HG02642 (cell line): Measurements from ENCODE around the gene KCTD12.

Experiments used
- ATAC-seq: cut with Tn5 transposase; IDR thresholded peaks from one replicate; pipeline ENCODE4 v1.9.1; 2021; ENCODE audit warnings: mild to moderate bottlenecking; ENCODE audit not compliant: unreplicated experiment, poor library complexity

KCTD12 gene

DNA sequence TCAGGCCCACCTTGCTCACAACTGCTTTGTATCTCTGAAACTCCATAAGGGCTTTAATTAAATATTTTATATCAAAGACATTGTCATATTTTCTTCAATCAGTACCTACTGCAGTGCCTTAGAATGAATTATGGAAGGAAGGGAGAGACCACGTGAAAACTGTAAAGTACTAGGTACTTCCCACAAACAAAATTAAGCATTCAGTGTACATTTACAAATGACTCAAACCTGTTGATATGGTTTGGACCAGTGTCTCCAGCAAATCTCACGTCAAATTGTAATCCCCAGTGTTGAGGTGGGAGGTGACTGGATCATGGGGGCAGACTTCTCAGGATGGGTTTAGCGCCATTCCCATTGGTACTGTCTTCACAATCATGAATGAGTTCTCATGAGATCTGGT lies 23.2 kb downstream of the KCTD12 start:
- no peak for ATAC-seq

DNA sequence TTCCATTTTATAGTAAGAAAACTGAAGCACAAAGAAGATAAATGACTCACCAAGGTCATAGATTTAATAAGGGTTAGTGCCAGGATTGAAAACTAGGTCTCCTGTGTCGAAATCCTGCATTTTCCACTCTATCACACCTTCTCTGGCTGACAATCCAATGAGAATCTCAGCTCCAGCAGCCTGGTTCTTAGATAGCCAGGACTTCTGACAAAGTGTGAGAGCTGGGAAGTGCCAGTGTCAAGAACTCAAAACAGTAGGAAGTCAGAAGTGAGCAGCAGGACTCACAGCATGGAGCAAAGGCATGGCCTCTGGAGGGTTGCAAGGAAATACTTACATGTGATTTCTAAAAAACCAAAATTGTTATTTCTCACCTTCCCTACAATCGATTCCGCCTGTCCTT lies 24.3 kb downstream of the KCTD12 start:
- ATAC-seq: no peak

DNA sequence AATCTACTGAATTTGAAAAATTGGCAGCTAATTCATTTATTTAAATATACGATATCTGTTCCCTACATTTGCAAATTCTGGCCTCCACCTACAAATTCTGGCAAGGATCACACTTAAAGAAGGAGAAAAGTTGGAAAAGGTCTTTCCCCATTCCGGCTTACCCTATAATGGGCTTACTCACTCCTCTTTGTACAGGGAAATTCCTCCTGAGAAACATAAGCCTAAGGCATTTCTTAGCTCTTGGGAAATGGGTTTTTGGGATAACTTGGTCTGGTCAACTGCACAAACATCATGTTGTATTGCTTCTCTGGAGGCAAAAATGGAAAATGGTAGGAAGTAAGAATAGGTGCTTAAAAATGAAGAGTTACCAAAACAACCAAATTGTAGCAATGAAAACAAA lies 25.5 kb downstream of the KCTD12 start:
- ATAC-seq: no peak

DNA sequence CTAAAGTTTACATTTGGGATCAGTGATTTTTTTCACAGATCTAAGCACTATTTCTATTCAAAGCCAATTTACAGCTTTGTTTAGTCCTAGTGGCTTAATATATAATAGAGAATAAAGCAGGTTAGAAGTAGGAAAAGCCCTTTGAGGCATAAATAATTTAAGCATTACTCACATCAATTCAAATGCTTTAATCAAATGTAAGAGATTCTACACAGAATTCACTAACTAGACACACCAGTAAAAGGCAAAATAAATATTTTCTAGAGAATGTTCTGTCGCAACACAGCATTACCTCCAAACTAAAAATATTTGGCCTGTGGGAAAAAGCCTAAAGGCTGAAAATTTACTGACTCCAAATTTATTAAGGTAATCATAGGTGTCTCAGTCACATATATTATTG lies 31.3 kb downstream of the KCTD12 start:
- ATAC-seq: no peak

DNA sequence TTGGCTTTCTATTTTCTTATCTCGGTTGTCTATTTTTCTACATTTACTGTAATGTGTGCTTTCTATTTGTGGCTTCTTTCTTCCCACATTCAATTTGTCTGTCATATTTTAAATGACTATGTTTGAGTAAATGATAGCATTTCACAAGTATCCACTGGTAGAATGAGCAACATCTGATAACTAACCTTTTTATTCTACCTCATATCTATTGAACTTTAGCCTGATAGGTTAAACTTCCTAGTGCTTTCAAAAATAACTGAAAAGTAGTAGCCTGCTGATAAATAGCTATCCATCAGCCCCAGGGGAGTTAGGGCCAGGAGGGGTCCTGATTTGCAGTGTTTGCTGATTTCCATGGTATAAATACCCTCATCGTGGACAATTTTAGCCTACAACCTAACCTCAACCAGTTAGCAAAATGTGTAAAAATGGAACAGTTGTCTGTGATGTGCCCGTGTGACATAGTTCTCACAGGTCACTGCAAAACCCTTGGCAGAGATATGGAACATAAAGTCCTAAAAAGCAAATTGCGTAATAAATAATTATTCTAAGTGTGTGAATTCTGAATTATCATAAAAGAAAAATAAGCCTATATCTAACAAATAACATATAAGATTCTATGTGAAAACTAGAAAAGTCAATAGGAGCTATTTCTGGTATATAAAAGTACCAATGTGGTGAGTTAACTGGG lies 32.1 kb downstream of the KCTD12 start:
- ATAC-seq: no peak

DNA sequence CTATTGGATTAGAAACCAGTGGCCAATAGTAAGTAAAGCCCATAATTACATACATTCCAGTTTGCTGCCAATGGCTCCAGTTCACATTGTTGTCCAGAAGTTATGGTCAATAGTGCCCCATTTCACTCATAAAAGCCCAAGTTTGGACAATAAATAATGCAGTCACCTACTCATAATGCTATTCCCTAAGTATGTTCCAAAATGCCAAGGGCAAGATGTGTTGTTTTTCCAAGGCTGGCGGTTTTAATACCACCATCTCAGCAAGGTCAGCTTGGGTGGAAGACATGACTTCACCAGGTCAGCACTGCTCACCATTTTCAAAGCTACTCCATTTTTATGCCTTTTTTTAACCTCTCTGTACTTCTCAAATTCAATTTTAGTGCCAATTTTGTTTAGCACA lies 32.7 kb downstream of the KCTD12 start:
- ATAC-seq: no peak

DNA sequence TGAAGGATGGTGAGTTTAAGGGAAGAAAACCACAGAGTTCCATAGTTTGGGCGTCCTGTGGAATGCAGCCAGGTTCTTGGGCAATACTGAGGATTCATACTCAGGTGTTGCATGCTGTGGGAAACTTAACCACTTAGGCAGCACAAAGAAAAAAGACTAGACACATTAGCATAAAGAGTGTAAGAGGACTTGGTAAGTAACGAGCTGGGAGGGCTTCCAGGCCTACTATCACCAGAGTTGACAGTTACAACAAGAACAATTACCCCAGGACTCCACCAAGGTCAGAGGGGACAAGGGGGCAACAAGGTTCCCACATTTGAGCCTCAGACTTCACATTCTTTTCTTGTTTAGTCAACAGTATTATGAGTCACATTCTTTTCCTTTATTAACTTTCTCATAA lies 33.2 kb downstream of the KCTD12 start:
- no peak for ATAC-seq

DNA sequence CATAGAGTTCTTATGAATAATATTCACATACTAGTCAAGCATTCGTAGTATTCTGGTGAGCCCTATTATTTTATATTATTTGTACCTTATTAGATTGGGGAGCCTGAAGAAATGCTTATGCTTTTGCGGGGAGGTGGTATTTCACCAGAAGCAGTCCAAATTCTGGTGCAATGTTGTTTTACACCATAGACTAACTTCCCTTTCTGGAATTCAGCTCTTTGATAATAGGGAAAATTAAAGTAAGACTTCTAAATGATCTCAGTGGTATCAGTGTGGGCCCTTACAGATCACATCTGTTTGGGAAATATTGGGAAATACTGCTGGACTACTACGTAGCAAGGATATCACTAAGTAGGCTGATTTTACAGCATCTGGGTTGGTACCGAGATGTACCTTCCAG lies 34.2 kb downstream of the KCTD12 start:
- no peak for ATAC-seq

DNA sequence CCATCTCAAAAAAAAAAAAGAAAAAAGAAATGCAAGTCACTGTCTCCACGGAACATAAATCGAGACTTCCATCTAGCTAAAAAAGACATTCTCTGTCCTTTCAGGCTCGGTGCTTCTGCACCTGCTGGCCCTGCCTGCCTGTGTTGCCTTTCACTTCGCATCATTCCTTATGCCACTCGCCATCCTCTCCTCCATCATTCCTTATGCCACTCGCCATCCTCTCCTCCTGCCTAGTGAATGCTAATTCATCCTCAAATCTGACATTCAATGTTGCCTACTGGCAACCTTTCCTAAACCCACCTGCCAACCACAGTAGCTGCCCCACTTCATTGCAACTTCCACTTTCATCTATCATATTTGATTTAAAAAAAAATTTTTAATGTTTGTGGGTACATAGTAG lies 36.7 kb downstream of the KCTD12 start:
- no peak for ATAC-seq

DNA sequence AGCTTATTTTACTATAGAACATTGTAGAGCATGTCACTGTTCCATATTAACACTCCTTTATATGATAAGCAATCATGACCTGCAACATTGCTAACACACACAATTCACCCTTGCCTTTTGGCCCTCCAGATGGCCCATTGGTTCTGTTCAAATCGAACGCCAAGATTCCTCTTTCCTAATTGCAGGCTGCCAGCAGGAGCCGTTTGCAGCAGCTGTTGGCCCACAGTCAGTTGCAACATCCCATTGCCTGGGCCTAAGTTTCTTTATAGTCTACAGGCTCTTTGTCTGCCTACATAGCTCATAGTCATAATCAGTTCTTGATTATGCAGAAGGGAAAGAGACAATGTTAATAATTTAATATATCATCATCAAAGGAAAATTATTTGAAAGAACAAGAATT lies 37.6 kb downstream of the KCTD12 start:
- ATAC-seq: no peak

DNA sequence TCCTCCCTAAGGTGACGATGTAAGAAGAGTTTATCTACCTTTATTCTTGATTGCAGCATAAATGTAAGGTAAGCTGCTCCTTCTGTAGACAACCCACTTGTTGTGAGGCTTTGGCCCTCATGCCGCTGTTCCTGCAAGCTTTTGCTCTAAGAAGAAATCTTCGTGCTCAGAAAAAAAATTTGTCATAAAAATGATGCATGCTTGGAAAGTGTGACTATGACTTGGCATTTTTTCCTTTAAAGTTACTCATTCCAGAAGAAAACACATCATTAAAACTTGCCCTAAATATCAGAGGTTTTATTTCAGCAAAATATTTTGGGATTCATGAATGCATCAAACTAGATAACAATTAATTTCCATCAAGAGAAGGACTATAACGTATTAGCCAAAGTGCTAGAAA lies 39.8 kb downstream of the KCTD12 start:
- ATAC-seq: no peak

DNA sequence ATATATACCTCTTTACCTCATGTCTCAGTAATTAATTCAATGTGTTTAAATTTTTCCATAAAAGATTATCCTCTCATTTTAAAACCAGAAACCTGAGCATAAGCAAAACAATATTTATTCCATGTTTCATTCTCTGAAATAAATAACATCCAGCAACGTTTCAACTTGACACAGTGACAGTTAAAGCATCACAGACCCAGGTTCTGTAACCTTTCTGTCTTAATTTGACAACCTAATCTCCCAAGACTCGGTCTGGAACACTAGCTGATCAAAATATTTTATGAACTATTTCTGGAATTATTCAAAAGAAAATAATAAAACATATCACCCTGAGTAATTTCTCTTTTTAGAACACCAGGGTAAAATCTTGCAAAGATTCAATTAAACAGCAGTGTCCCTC lies 40.3 kb downstream of the KCTD12 start:
- no peak for ATAC-seq

DNA sequence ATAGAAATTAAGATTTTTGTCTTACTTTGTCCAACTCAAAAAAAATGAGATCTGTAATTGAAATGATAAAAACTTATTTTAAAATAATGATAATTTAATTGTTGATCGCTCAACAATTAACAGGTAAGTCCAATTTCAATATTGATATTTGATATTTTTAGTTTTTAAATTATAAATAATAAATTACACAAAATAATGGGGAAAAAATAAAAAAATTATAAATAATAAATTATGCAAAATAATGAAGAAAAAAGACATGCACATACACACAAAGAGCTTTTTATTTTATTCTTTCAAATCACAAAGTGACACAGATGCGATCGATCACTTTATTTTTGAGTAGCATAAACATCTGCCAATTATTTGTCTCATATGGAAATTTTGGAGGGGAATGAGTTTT lies 40.8 kb downstream of the KCTD12 start:
- no peak for ATAC-seq

DNA sequence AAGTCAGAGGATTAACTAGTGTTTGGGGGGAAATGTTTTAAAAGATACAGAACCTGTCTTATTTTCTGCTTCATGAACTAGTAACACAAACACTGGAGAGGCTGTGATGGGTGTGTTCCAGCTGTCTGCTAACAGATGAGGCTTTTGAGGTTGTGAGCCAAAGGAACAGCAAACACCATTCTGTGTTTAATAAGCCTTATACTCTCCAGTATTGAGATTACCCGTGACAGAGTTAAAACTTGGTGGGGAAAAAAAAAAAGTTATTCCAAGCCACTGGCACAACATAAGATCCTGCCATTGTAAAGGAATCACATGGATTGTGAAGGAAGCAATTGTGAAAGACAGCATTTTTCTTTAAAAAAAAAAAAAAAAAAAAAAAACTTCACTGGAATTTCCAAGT lies 48.4 kb downstream of the KCTD12 start:
- no peak for ATAC-seq

DNA sequence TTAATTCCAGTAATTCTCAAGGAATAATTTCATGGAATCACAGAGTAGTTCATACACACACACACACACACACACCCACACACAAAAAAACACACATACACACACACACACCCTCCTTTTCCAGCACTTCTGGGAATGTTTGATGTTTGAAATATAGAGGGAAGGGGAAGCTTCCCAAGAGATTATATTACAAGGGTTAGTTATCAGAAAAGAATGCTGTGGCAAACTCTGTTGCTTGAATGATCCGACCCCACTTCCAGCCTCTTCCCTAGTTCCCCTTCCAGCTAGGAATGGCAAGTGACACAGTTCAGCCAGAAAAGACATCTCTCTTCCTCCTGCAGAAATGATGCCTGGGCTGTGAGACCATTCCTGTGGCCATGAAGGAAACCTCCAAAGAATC lies 49.9 kb downstream of the KCTD12 start:
- no peak for ATAC-seq

DNA sequence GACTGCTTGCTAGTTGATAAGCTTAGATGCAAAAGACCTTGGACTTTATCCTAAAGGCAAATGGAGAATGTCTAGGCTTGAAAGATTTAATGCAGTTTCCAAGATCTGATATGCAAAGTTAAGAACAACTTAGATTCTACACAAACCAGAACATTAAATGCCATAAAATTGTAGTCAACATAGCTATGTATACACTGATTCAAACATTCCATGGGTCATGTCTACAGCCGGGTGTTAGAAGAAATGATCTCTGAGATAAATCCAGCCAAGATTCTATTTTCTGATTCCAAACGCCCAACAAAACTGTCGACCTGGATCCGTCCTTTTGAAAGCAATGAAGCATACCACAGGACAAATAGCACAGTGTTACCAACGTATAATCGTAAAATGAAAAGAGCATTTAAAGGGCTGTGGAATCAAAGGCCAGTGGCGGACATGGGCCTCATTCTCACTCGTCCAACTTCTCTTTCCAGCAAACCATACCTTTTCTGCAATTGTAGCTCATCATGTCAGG lies 52.7 kb downstream of the KCTD12 start:
- no peak for ATAC-seq

DNA sequence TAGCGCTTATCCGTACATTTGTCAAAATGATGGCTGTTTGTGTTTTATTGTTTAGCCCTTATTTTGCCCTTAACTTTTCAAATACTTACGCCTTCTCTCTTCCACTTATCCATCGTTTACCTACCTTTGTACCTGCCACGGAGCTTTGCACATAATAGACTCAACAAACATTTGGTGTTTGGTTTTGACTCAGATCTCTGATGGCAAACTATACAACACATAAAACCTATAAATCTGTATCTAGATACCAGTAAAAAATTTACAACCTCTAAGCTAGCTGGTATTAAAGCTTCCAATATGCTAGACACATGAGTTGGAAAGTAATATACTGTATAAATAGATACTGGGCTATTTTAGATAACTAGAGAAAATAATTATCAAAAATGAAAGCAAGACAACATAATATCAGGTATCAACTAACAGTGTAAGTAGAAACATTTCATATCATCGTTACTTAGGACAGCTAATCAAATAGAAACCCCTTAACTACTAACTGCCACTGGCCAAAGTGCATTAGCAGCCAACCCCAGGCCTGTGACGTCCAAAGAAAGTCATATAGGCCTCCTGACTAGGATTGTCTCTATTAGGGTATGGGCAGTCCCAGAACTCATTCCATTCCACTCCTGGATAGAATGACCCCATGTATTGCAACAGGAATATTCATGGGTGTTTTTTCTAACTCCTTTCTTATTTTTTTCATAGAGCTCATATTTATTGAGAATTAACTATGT lies 53.8 kb downstream of the KCTD12 start:
- no peak for ATAC-seq

DNA sequence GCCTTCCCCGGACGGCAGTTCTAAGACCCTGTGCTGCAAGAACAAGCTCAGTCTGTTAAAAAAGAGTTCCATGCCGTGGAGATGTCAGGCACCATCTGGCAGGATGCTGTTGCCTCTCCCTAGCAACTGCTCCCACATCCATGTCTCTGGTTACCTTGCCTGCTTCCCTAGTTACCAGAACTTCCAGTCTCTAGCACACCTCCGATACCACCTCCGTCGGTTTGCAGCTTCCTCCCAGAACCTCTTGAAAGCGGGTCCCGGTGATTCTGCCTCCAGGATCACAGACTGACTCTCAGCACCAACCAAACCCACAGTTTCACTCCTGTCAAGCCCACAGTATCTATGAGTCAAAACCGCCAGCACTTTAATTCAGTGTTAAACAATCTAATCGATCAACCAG lies 55.4 kb downstream of the KCTD12 start:
- no peak for ATAC-seq
